Prostate gland (tissue), 2 donors: ENCODE data around the gene SMG6. TPM values are rescaled to one million over a fixed set of nuclear protein-coding genes. Genes with fewer than 3 reads are reported as not detected.

Experiments used
- DNase-seq: peaks from one replicate; pipeline ENCODE4 v3.0.0-alpha.2; 2019; ENCODE audit warnings: low spot score
- H3K27ac ChIP-seq, 2 donors: fragments of 200-600 bp; sonication (generic); 2 replicates each; pipeline ENCODE4 v1.5.1; 2017 to 2019
- H3K27me3 ChIP-seq: fragments of 200-600 bp; sonication (generic); replicated peaks from 2 replicates; pipeline ENCODE4 v1.5.1; 2019; ENCODE audit not compliant: insufficient read depth
- H3K36me3 ChIP-seq, 2 donors: fragments of 200-600 bp; sonication (generic); 1 replicate in 1 of 2; 2 replicates in 1 of 2; pipeline versions ENCODE4 v1.5.1 to v1.8.1; 2017 to 2019
- H3K4me1 ChIP-seq: fragments of 200-600 bp; sonication (generic); replicated peaks from 2 replicates; pipeline ENCODE4 v1.5.1; 2019
- H3K4me3 ChIP-seq, 2 donors: fragments of 200-600 bp; sonication (generic); 2 replicates each; pipeline ENCODE4 v1.5.1; 2017 to 2019
- H3K9me3 ChIP-seq: fragments of 200-600 bp; sonication (generic); 2 replicates; pipeline ENCODE4 v1.5.1; 2017
- CTCF ChIP-seq, 4 experiments: fragments of 200-600 bp in 2 of 4; fragments of 450-650 bp in 2 of 4; sonication (generic) in 2 of 4; IDR thresholded peaks; 1 replicate in 3 of 4; 2 replicates in 1 of 4; pipeline ENCODE4 v1.5.1; 2016 to 2019; ENCODE audit warnings: antibody characterized with exemption in 4 of 4, mild to moderate bottlenecking in 2 of 4, moderate library complexity in 2 of 4
- POLR2A ChIP-seq: fragments of 450-650 bp; IDR thresholded peaks from one replicate; pipeline ENCODE4 v1.6.1; 2016; ENCODE audit warnings: antibody characterized with exemption, mild to moderate bottlenecking
- POLR2AphosphoS5 ChIP-seq: sonication (generic); formaldehyde crosslinking; IDR thresholded peaks from one replicate; pipeline ENCODE4 v1.6.1; 2017; ENCODE audit warnings: antibody characterized with exemption
- WGBS: methylation state at CpG from one replicate; pipeline ENCODE4 v1.1.5; 2018; 5-methylcytosine and 5-hydroxymethylcytosine counted together
- intact Hi-C: fragments of 100-400 bp; cut with DNase I; formaldehyde crosslinking; loops from one replicate; pipeline ENCODE4 v1.14.2; 2022
- total RNA-seq, 2 donors: library from RNA; depleted of rRNA; stranded (reverse); fragments of >200 nt; gene quantifications; one replicate each; pipeline ENCODE4 v1.1.0, GENCODE V29; 2016

Gene SMG6
- total RNA-seq, 2 donors from 2014 or later, result 23.8 to 56.0 TPM

- no peaks in the 10 kb centered on the region for H3K4me1 ChIP-seq
- no peaks in the 10 kb centered on the region for H3K36me3 ChIP-seq
- peak overlapping the region; percentile 43 to 46 for H3K4me3 ChIP-seq
- H3K27me3 ChIP-seq, result no peaks in the 10 kb centered on the region
- no peaks in the 10 kb centered on the region for H3K9me3 ChIP-seq
- TF ChIP-seq POLR2AphosphoS5, result no peak
- TF ChIP-seq CTCF (IDR thresholded peaks at IDR 0.05), result no peak
- TF ChIP-seq POLR2A, result no peak
- H3K27ac ChIP-seq, result peak overlapping the region; percentile 75 to 82
- intact Hi-C loops, result loop anchor here (5.0 to 10.0 kb wide), 2 partner anchors 35 to 338 kb away; no protein-coding TSS in a partner anchor
- no peak for DNase-seq
- WGBS, result 47% methylated on average over 57 of the region's 81 CpGs
These were observed 246.3 kb downstream of the SMG6 start for GRCh38 chr17:2057175-2057759.

GRCh38 chr17:2056206-2057174, 247.1 kb downstream of the SMG6 start:
- intact Hi-C loops, result loop anchor here (5.0 to 10.0 kb wide), 2 partner anchors 36 to 338 kb away; no protein-coding TSS in a partner anchor
- DNase-seq, result no peak
- Histone ChIP-seq H3K27ac (peak overlapping the region; percentile 77 to 82), H3K27me3 (no peaks in the 10 kb centered on the region), H3K4me1 (no peaks in the 10 kb centered on the region), H3K4me3 (peak overlapping the region; percentile 43 to 46), H3K9me3 (no peaks in the 10 kb centered on the region), H3K36me3 (no peaks in the 10 kb centered on the region)
- TF ChIP-seq CTCF (IDR thresholded peaks at IDR 0.05), result no peak
- no peak for TF ChIP-seq POLR2A
- no peak for TF ChIP-seq POLR2AphosphoS5
- 53% methylated on average over 84 of the region's 85 CpGs for WGBS

GRCh38 chr17:2055292-2056205, 248.0 kb downstream of the SMG6 start:
- no peaks in the 10 kb centered on the region for H3K36me3 ChIP-seq
- peaks cover 4% of the 10 kb centered on the region for H3K4me1 ChIP-seq
- TF ChIP-seq CTCF (IDR thresholded peaks at IDR 0.05) (no peak), POLR2AphosphoS5 (no peak), POLR2A (no peak)
- WGBS, result 17% methylated on average over 80 of the region's 113 CpGs
- DNase-seq, result no peak
- peak overlapping the region; percentile 77 to 82 for H3K27ac ChIP-seq
- H3K9me3 ChIP-seq, result no peaks in the 10 kb centered on the region
- H3K27me3 ChIP-seq, result no peaks in the 10 kb centered on the region
- intact Hi-C loops, result loop anchor here (2.0 to 10.0 kb wide), 5 partner anchors 37 to 339 kb away; partner anchors contain the start of genes SGSM2 and TSR1
- peak overlapping the region; percentile 43 to 46 for H3K4me3 ChIP-seq

- peak; percentile 65 for DNase-seq
- TF ChIP-seq CTCF (IDR thresholded peaks at IDR 0.05), result peak; percentile 96 to 98 (median 98)
- TF ChIP-seq POLR2AphosphoS5, result no peak
- TF ChIP-seq POLR2A, result peak; percentile 62
- under 1% methylated on average over 64 of the region's 72 CpGs for WGBS
- Histone ChIP-seq H3K27me3 (no peaks in the 10 kb centered on the region), H3K27ac (peak within 1 kb of the TSS; percentile 77 to 82), H3K4me1 (peaks cover 4% of the 10 kb centered on the region), H3K36me3 (no peaks in the 10 kb centered on the region), H3K9me3 (no peaks in the 10 kb centered on the region), H3K4me3 (peak within 1 kb of the TSS; percentile 43 to 46)
- intact Hi-C loops, result loop anchor here (2.0 to 10.0 kb wide), 5 partner anchors 38 to 340 kb away; partner anchors contain the start of genes SGSM2 and TSR1
These were observed 248.9 kb downstream of the SMG6 start, which contains the start of gene HIC1 for GRCh38 chr17:2054512-2055291. Gene HIC1, plus strand, starts transcription at chr17:2055103. Its CDS starts 1,588 bp downstream, at chr17:2056691.
